Transverse colon (tissue), 4 donors: ENCODE results near the gene NOLC1.

ENCODE experiments used
- EP300 ChIP-seq: sonication (generic); formaldehyde crosslinking; IDR thresholded peaks from one replicate; pipeline ENCODE4 v1.6.1; 2017; ENCODE audit warnings: antibody characterized with exemption, low read depth
- POLR2A ChIP-seq: fragments of 450-650 bp; IDR thresholded peaks from one replicate; pipeline ENCODE4 v1.6.1; 2016; ENCODE audit warnings: antibody characterized with exemption, mild to moderate bottlenecking, moderate library complexity
- POLR2AphosphoS5 ChIP-seq, 3 donors: sonication (generic); formaldehyde crosslinking; IDR thresholded peaks; one replicate each; pipeline ENCODE4 v1.6.1; 2016; ENCODE audit warnings: antibody characterized with exemption in 3 of 3
- TF ChIP-seq, protein P1 (sequence below), 5 experiments: fragments of 200-600 bp in 3 of 5; fragments of 450-650 bp in 2 of 5; sonication (generic) in 3 of 5; IDR thresholded peaks; 1 replicate in 2 of 5; 2 replicates in 3 of 5; pipeline ENCODE4 v1.5.1; 2016 to 2017; ENCODE audit warnings: antibody characterized with exemption in 5 of 5, inconsistent platforms in 3 of 5, mild to moderate bottlenecking in 2 of 5, moderate library complexity in 1 of 5

DNA sequence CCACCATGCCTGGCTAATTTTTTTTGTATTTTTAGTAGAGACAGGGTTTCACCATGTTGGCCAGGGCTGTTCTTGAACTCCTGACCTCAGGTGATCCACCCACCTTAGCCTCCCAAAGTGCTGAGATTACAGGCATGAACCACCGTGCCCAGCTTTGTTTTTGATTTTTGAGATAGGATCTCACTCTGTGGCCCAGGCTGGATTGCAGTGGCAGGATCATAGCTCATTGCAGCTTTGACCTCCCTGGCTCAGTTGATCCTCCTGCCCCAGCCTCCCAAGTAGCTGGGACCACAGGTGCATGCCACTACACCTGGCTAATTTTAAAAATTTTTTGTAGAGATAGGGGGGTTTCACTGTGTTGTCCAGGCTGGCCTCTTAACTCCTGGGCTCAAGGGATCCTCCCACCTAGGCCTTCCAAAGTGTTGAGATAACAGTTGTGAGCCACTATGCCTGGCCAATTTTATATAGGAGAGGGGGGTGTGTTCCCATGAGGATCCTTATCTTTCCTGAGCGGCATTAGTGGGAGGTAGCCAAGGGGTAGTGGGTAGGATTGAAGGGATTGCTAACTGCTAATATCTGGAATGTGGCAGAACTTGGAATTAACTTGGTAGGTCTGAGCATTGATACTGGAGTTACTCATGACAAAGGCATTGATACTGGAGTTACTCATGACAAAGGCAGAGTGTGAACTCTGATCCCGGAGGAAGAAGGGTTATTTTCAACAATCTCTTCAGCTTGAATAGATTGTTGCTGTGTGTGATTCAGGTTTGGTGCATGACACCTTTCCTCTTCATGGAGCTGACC, 1.0 kb upstream of the NOLC1 start:
- TF ChIP-seq, protein P1, sequence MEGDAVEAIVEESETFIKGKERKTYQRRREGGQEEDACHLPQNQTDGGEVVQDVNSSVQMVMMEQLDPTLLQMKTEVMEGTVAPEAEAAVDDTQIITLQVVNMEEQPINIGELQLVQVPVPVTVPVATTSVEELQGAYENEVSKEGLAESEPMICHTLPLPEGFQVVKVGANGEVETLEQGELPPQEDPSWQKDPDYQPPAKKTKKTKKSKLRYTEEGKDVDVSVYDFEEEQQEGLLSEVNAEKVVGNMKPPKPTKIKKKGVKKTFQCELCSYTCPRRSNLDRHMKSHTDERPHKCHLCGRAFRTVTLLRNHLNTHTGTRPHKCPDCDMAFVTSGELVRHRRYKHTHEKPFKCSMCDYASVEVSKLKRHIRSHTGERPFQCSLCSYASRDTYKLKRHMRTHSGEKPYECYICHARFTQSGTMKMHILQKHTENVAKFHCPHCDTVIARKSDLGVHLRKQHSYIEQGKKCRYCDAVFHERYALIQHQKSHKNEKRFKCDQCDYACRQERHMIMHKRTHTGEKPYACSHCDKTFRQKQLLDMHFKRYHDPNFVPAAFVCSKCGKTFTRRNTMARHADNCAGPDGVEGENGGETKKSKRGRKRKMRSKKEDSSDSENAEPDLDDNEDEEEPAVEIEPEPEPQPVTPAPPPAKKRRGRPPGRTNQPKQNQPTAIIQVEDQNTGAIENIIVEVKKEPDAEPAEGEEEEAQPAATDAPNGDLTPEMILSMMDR (IDR thresholded peaks at IDR 0.05), result no peak
- TF ChIP-seq POLR2A, result no peak
- no peak for TF ChIP-seq POLR2AphosphoS5 (IDR thresholded peaks at IDR 0.05)
- TF ChIP-seq EP300, result no peak
